Calu3 (cell line): ENCODE measurements around the gene RXRB. TPM values are rescaled to one million over a fixed set of nuclear protein-coding genes. Genes with fewer than 3 reads are reported as not detected.

Experiments
- BruUV-seq: library from RNA; stranded (reverse); fragments of 400-500 nt; replicated peaks from 2 replicates; lab custom pipeline; 2021; lab: Mats Ljungman, UMichigan
- CTCF ChIA-PET: fragments of 300-600 bp; sonication (Branson Sonifier 250); formaldehyde crosslinking; loops from one replicate; lab custom pipeline; 2022; ENCODE audit warnings: antibody characterized with exemption; lab: Charles Lee
- DNase-seq: peaks from one replicate; pipeline ENCODE4 v3.0.0; 2022
- H3K27ac Mint-ChIP-seq: one replicate; pipeline ENCODE4 v1.8.0; 2022; ENCODE audit warnings: mixed read lengths; ENCODE audit not compliant: unreplicated experiment
- H3K27me3 Mint-ChIP-seq: one replicate; pipeline ENCODE4 v1.8.0; 2022; ENCODE audit warnings: mixed read lengths; ENCODE audit not compliant: unreplicated experiment
- H3K36me3 Mint-ChIP-seq: one replicate; pipeline ENCODE4 v1.8.0; 2022; ENCODE audit warnings: mild to moderate bottlenecking, moderate library complexity, mixed read lengths; ENCODE audit not compliant: insufficient read depth, unreplicated experiment
- H3K4me1 Mint-ChIP-seq: one replicate; pipeline ENCODE4 v1.8.0; 2022; ENCODE audit warnings: mild to moderate bottlenecking, low read depth, mixed read lengths; ENCODE audit not compliant: unreplicated experiment
- H3K4me3 Mint-ChIP-seq: one replicate; pipeline ENCODE4 v1.8.0; 2022; ENCODE audit warnings: mild to moderate bottlenecking, low read depth, moderate library complexity, mixed read lengths; ENCODE audit not compliant: unreplicated experiment
- H3K9me3 Mint-ChIP-seq: one replicate; pipeline ENCODE4 v1.8.0; 2022; ENCODE audit warnings: low read depth, mixed read lengths; ENCODE audit not compliant: unreplicated experiment
- intact Hi-C: fragments of 100-400 bp; cut with micrococcal nuclease; formaldehyde crosslinking; loops from one replicate; pipeline ENCODE4 v1.10.0; 2022; ENCODE audit not compliant: unreplicated experiment
- total RNA-seq: library from RNA; stranded (reverse); gene quantifications from 2 replicates; pipeline ENCODE4 v1.2.3, GENCODE V29; 2022
- TF ChIP-seq, protein P1 (sequence below): fragments of 200-600 bp; IDR thresholded peaks from one replicate; pipeline ENCODE4 v1.8.0; 2022; ENCODE audit warnings: antibody characterized with exemption; ENCODE audit not compliant: unreplicated experiment

Gene RXRB
- total RNA-seq, 1 experiment from 2014 or later = 78.3 TPM

DNA sequence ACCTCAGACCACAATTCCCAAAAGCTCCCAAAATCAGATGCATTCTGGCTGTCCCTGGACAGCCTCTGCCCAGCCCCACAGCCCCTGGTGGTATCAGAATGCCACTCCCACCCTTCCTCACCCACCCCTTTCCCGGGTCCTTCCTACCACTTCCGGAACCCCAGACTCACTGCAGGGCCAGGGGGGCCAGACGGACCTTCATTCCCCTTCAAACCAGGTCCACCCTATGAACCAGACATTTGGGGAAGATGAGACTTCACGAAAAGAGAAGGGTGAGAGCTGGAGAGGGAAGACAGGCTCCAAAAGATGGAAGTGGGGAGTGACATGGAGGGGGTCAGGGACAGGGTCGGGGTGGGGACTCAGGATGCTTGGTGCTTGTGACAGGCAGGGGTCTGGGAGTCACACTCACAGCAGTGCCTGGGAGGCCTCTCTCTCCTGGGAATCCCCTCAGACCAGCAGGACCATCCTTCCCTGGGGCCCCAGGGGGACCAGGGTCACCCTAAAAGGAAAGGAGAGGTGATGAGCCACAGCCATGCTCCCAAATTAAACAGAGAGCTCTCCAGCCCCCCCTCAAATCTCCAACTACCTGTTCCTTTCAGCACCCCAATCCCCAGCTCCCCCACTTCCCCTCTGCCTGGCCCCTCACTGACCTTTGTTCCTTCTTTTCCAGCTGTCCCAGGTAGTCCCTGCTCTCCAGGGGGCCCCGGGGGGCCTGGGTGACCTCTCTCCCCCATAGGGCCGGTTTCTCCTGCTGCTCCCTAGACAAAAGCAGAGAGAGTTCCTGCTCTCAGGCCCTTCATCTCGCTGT is 28.4 kb downstream of the RXRB start:
- H3K4me1 Mint-ChIP-seq = peaks cover 9% of the 10 kb centered on the region
- intact Hi-C loops = loop anchor here (1.0 kb wide), 1 partner anchor 172 kb away; no protein-coding TSS in a partner anchor
- H3K4me3 Mint-ChIP-seq = no peak overlapping the region
- no peaks in the 10 kb centered on the region for H3K9me3 Mint-ChIP-seq
- TF ChIP-seq, protein P1, sequence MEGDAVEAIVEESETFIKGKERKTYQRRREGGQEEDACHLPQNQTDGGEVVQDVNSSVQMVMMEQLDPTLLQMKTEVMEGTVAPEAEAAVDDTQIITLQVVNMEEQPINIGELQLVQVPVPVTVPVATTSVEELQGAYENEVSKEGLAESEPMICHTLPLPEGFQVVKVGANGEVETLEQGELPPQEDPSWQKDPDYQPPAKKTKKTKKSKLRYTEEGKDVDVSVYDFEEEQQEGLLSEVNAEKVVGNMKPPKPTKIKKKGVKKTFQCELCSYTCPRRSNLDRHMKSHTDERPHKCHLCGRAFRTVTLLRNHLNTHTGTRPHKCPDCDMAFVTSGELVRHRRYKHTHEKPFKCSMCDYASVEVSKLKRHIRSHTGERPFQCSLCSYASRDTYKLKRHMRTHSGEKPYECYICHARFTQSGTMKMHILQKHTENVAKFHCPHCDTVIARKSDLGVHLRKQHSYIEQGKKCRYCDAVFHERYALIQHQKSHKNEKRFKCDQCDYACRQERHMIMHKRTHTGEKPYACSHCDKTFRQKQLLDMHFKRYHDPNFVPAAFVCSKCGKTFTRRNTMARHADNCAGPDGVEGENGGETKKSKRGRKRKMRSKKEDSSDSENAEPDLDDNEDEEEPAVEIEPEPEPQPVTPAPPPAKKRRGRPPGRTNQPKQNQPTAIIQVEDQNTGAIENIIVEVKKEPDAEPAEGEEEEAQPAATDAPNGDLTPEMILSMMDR = no peak
- peak overlapping the region; percentile 25 for H3K27ac Mint-ChIP-seq
- BruUV-seq = no TSS peak
- no peak for DNase-seq
- H3K36me3 Mint-ChIP-seq = no peaks in the 10 kb centered on the region
- CTCF ChIA-PET = interaction anchor here (0.5 to 2.3 kb wide), 19 partner anchors 8 to 239 kb away, joined by 3 to 10 read pairs (median 4); no protein-coding TSS in a partner anchor
- H3K27me3 Mint-ChIP-seq = peaks cover 86% of the 10 kb centered on the region

DNA sequence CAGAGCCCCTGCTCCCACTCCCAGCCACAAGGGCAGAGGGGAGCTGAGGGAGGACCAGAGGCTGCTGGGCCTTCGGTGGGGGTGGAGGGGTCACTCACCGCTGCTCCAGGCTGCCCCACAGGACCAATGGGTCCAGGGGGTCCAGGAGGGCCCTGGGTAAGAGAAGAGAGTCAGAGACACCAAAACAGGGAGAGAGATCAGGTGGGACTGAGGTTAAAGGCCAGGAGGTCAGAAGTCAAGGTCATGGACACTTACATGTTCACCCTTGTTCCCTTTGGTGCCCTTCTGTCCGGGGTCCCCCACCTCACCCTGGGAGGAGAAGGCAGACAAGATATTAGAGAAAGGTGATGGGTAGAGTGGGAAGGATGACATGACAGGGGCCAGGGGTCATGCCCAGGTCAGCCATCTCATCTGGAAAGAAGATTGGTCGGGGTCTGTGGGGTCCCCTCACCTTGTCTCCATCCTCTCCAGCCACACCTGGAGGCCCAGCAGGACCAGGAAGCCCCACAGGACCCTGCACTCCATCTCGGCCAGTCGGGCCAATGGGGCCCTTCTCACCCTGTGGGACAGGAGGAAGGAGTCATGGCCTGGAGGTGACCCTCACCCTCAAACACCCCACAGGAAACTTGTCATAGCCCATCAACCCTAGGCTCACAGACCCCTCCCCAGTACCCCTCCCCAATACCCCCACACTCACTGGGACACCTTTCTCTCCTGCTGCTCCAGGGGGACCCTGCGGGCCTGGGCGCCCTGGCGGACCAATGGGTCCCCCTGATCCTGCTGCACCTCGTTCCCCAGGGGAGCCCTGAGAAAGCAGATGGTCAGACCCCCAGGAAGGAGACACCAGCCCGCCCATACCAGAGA is 29.2 kb downstream of the RXRB start:
- Mint-ChIP-seq H3K27me3 (peaks cover 86% of the 10 kb centered on the region), H3K9me3 (no peaks in the 10 kb centered on the region), H3K36me3 (no peaks in the 10 kb centered on the region), H3K4me3 (no peak overlapping the region), H3K27ac (no peak overlapping the region), H3K4me1 (peaks cover 9% of the 10 kb centered on the region)
- intact Hi-C loops = no loop called here
- TF ChIP-seq, protein P1 = no peak
- CTCF ChIA-PET = interaction anchor here (0.5 to 0.7 kb wide), 2 partner anchors 62 to 111 kb away, joined by 3 to 4 read pairs; no protein-coding TSS in a partner anchor
- no peak for DNase-seq
- no TSS peak for BruUV-seq

DNA sequence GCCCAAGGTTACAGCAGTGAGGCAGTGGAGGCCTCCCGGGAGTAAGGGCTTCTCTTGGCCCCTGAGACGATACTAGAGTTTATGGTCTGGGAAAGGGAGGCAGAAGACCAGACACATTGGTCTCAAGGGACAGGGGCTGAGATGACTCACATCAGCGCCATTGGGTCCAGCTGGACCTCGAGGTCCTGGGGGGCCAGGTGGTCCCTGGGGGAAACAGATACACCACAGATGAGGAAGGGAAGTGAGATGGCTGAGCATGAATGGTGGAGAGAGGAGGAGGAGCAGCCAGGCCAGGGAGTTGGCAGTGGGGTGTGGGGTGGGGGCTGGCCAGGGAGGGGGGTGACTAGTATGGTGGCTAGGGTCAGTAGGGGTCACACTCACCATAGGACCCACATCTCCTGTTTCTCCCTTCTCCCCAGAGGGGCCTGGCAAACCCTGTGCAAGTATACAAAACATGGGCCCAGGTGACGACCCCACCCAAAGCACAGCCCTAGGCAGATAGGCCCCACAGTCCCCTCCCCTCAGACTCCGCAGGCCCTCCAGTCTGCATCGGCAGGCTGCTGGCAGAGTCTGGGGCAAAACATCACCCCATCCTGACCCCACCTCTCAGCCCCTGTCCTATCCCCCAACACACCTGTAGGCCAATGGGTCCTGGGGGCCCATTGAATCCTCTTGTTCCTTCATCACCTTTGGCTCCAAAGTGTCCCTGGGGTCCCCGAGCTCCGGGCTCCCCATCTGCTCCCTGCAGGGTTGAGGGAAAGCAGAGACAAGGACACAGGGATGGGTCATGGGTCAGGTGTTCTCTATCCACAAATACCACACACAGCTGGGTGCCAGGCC is 30.1 kb downstream of the RXRB start:
- Mint-ChIP-seq H3K9me3 (no peaks in the 10 kb centered on the region), H3K27ac (no peak overlapping the region), H3K36me3 (no peaks in the 10 kb centered on the region), H3K4me3 (no peak overlapping the region), H3K27me3 (peaks cover 86% of the 10 kb centered on the region), H3K4me1 (peaks cover 9% of the 10 kb centered on the region)
- DNase-seq = no peak
- BruUV-seq = no TSS peak
- TF ChIP-seq, protein P1 = no peak
- intact Hi-C loops = no loop called here
- CTCF ChIA-PET = no interaction called here
